Measurements from ENCODE around the gene RIMKLB.
"Not testable (repeated sequence)": the region's sequence is repeated elsewhere in the genome, so short reads cannot be mapped to it uniquely, and the experiment has no call there.

The RIMKLB gene

GRCh38 chr12:8779862-8780261 lies 82.1 kb downstream of the RIMKLB start:
- no peak for DNase-seq

GRCh38 chr12:8780389-8780788 lies 82.6 kb downstream of the RIMKLB start:
- DNase-seq = no peak

DNA sequence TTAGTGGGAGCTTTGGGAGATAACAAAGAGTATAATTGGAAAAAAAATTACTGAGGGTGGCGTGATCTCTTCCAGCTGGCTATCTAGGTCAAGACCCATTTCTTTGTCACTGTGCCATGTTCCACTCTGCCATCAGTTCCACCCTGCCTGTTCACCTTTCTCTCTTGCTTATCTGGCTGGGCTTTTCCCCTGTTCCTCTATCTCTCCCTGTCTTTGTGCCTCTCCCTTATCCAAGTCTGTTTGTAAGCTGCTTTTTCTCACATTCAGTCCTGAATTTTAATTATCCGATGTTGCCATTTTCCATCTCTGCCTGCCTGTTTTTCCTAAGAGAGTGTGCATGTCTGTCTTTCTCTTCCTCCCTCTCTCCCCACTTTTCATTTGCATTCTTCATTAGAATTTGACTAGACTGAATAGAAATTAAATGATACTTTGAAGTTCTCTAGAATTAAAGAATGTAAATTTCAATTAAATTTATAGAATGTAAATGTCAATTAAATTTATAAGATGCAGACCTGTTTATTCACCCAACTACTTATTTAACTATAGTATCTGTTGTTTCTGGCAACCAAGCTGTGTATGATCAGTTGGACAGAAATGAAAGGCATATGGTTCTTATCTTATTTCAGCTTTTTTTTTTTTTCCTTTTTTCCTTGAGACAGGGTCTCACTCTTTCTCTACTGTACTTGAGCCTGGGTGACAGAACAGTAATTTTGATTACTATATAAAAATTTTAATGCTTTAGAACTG lies 83.8 kb downstream of the RIMKLB start:
- DNase-seq = peak; percentile 9

GRCh38 chr12:8784290-8784888 lies 86.6 kb downstream of the RIMKLB start:
- no peak for DNase-seq

DNA sequence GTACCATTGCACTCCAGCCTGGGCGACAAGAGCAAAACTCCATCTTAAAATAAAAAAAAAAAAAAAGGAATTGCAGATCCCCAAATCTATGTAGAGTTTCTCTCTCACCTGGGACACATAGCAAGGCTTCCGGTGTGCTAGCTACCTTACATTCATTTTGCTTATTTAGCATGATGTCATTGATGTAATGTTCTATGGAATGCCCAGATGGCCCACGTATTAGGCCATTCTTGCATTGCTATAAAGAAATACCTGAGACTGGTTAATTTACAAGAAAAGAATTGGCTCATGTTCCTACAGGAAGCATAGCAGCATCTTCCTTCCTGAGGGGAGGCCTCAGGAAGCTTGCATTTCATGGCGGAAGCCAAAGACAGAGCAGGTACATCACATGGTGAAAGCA lies 87.7 kb downstream of the RIMKLB start:
- DNase-seq = no peak

DNA sequence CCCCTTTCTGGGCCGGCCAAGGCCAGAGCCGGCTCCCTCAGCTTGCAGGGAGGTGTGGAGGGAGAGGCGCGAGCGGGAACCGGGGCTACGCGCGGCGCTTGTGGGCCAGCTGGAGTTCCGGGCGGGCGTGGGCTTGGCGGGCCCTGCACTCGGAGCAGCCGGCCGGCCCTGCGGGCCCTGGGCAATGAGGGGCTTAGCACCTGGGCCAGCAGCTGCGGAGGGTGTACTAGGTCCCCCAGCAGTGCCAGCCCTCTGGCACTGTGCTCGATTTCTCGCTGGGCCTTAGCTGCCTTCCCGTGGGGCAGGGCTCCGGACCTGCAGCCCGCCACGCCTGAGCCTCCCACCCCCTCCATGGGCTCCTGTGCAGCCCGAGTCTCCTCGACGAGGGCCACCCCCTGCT lies 89.4 kb downstream of the RIMKLB start:
- not testable (repeated sequence) for DNase-seq

- not testable (repeated sequence) for DNase-seq
Observed at GRCh38 chr12:8788706-8789105, 90.9 kb downstream of the RIMKLB start.

- not testable (repeated sequence) for DNase-seq
Observed at GRCh38 chr12:8789341-8790013, 91.7 kb downstream of the RIMKLB start.

DNA sequence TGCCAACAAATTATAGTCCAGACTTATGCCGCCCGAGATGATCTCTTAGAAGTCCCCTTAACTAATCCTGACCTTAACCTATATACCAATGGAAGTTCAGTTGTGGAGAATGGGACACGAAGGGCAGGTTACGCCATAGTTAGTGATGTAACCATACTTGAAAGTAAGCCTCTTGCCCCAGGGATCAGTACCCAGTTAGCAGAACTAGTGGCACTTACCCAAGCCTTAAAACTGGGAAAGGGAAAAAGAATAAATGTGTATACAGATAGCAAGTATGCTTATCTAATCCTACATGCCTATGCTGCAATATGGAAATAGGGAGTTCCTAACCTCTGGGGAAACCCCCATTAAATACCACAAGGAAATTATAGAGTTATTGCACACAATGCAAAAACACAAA lies 95.4 kb downstream of the RIMKLB start:
- not testable (repeated sequence) for DNase-seq

- DNase-seq = not testable (repeated sequence)
Observed at GRCh38 chr12:8794611-8795010, 96.8 kb downstream of the RIMKLB start.

GRCh38 chr12:8796831-8797626 lies 99.2 kb downstream of the RIMKLB start:
- DNase-seq = no peak

DNA sequence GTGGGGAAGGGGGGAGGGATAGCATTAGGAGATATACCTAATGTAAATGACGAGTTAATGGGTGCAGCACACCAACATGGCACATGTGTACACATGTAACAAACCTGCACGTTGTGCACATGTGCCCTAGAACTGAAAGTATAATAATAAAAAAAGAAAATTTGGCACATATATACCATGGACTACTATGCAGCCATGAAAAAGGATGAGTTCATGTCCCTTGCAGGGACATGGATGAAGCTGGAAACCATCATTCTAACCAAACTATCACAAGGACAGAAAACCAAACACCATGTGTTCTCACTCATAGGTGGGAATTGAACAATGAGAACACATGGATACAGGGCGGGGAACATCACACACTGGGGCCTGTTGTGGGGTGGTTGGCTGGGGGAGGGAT lies 103.4 kb downstream of the RIMKLB start:
- not testable (repeated sequence) for DNase-seq

GRCh38 chr12:8804833-8805232 lies 107.0 kb downstream of the RIMKLB start:
- not testable (repeated sequence) for DNase-seq

- DNase-seq = not testable (repeated sequence)
Observed at GRCh38 chr12:8805487-8805886, 107.7 kb downstream of the RIMKLB start.

- DNase-seq = not testable (repeated sequence)
Observed at GRCh38 chr12:8807084-8807483, 109.3 kb downstream of the RIMKLB start.

- not testable (repeated sequence) for DNase-seq
Observed at GRCh38 chr12:8810112-8810511, 112.3 kb downstream of the RIMKLB start.

GRCh38 chr12:8813572-8814357 lies 116.0 kb downstream of the RIMKLB start:
- no peak for DNase-seq

GRCh38 chr12:8816448-8817050 lies 118.8 kb downstream of the RIMKLB start:
- no peak for DNase-seq

DNA sequence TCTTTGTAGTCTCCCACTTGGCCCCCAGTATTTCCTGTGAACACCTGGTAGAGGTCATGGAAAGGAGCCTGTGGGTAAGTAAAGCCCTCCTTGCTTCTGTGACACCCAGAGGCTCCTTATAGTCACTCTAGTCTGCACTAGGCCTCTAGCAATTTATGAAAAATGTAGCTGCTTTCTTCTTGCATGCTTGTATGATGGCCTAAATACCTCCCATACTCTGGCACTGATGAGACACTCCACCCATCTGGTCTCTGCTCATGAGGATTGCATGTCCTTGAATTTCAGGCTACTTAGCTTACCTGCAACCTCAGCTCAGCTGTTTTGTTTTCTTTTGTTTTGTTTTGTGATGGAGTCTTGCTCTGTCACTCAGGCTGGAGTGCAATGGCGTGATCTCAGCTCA lies 120.1 kb downstream of the RIMKLB start:
- DNase-seq = no peak

DNA sequence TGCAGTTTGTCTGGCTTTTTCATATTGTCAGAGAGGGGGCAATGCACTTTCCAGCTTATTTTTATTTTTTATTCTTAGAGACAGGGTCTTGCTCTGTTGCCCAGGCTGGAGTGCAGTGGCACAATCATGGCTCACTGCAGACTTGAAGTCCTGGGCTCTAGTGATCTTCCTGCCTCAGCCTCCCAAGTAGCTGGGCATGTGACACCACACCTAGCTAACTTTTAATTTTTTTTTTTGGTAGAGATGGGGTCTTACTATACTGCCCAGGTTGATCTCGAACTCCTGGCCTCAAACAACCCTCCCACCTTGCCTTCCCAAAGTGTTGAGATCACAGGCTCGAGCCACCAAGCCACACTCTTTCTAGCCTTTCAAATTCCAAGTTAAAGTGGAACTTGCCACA lies 120.7 kb downstream of the RIMKLB start:
- no peak for DNase-seq

- DNase-seq = no peak
Observed at GRCh38 chr12:8819666-8819980, 121.8 kb downstream of the RIMKLB start.
